Measurements from ENCODE around the gene SBF2. TPM values are rescaled to one million over a fixed set of nuclear protein-coding genes. Genes with fewer than 3 reads are reported as not detected.
A peak's percentile ranks its signal among the peaks of the same experiment; 100 is the strongest.

Gene SBF2
- total RNA-seq, 4 donors from 2014 or later, result 19.3 to 28.1 (median 25.8) TPM

- H3K27ac ChIP-seq, result no peak overlapping the region
- in situ Hi-C loops (cut with MboI; ENCODE audit: low sequenced_read_pairs in 4 of 4) (no loop called here), intact Hi-C loops (cut with DNase I; ENCODE audit: low total_unique reads) (no loop called here)
- H3K9me3 ChIP-seq, result no peaks in the 10 kb centered on the region
- no peak for TF ChIP-seq POLR2A (IDR thresholded peaks at IDR 0.05)
- TF ChIP-seq CTCF (IDR thresholded peaks at IDR 0.05 in 4 of 5, conservative IDR thresholded peaks at IDR 0.05 in 1 of 5), result no peak
- H3K27me3 ChIP-seq, result no peaks in the 10 kb centered on the region
- H3K4me3 ChIP-seq, result no peak overlapping the region
- ATAC-seq (no peak), DNase-seq (no peak)
- no peaks in the 10 kb centered on the region for H3K4me1 ChIP-seq
- no peaks in the 10 kb centered on the region for H3K36me3 ChIP-seq
Measured at GRCh38 chr11:10022764-10023163, 271.3 kb downstream of the SBF2 start.

GRCh38 chr11:10021563-10021962 is 272.5 kb downstream of the SBF2 start:
- in situ Hi-C loops (cut with MboI; ENCODE audit: low sequenced_read_pairs in 4 of 4), result no loop called here
- DNase-seq, result no peak
- Histone ChIP-seq H3K36me3 (no peaks in the 10 kb centered on the region), H3K27ac (no peak overlapping the region), H3K27me3 (no peaks in the 10 kb centered on the region), H3K4me3 (no peak overlapping the region), H3K4me1 (no peaks in the 10 kb centered on the region), H3K9me3 (no peaks in the 10 kb centered on the region)
- intact Hi-C loops (cut with DNase I; ENCODE audit: low total_unique reads), result no loop called here
- no peak for TF ChIP-seq CTCF (IDR thresholded peaks at IDR 0.05 in 4 of 5, conservative IDR thresholded peaks at IDR 0.05 in 1 of 5)
- TF ChIP-seq POLR2A (IDR thresholded peaks at IDR 0.05), result no peak
- no peak for ATAC-seq

- in situ Hi-C loops (cut with MboI; ENCODE audit: low sequenced_read_pairs in 4 of 4), result no loop called here
Measured at GRCh38 chr11:10019906-10020682, 273.9 kb downstream of the SBF2 start.

GRCh38 chr11:10017911-10018310 is 276.1 kb downstream of the SBF2 start:
- in situ Hi-C loops (cut with MboI; ENCODE audit: low sequenced_read_pairs in 4 of 4), result no loop called here
- intact Hi-C loops (cut with DNase I; ENCODE audit: low total_unique reads), result no loop called here
- Histone ChIP-seq H3K4me1 (no peaks in the 10 kb centered on the region), H3K27ac (no peak overlapping the region), H3K36me3 (no peaks in the 10 kb centered on the region), H3K9me3 (no peaks in the 10 kb centered on the region), H3K27me3 (no peaks in the 10 kb centered on the region), H3K4me3 (no peak overlapping the region)
- TF ChIP-seq CTCF (IDR thresholded peaks at IDR 0.05 in 4 of 5, conservative IDR thresholded peaks at IDR 0.05 in 1 of 5), result no peak
- no peak for TF ChIP-seq POLR2A (IDR thresholded peaks at IDR 0.05)
- ATAC-seq, result no peak
- no peak for DNase-seq

More at GRCh38 chr11:10019906-10020682, 273.9 kb downstream of the SBF2 start:
- intact Hi-C loops (cut with DNase I; ENCODE audit: low total_unique reads), result no loop called here
- TF ChIP-seq POLR2A (IDR thresholded peaks at IDR 0.05) (no peak), CTCF (IDR thresholded peaks at IDR 0.05 in 4 of 5, conservative IDR thresholded peaks at IDR 0.05 in 1 of 5) (no peak)
- no peak overlapping the region for H3K4me3 ChIP-seq
- H3K9me3 ChIP-seq, result no peaks in the 10 kb centered on the region
- DNase-seq, result peak in 1 of 2 donors; percentile 8
- no peaks in the 10 kb centered on the region for H3K36me3 ChIP-seq
- ATAC-seq, result no peak
- H3K27ac ChIP-seq, result no peak overlapping the region
- H3K4me1 ChIP-seq, result no peaks in the 10 kb centered on the region
- H3K27me3 ChIP-seq, result no peaks in the 10 kb centered on the region

Measured in gastrocnemius medialis (tissue), 4 donors.